GM23338 (cell line): ENCODE data around the gene KPTN. TPM values are rescaled to one million over a fixed set of nuclear protein-coding genes. Genes with fewer than 3 reads are reported as not detected.

ENCODE experiments used
- ATAC-seq: fragments of 200-7000 bp; cut with Tn5 transposase; 3 replicates; pipeline ENCODE4 v1.9.1; 2020
- DNase-seq: peaks from one replicate; pipeline ENCODE4 v3.0.0-alpha.2; 2015; ENCODE audit warnings: low spot score
- H2AFZ ChIP-seq: fragments of 200-600 bp; sonication (generic); 2 replicates; pipeline ENCODE4 v1.8.0; 2016; ENCODE audit warnings: antibody characterized with exemption, mild to moderate bottlenecking, moderate library complexity
- H3F3A ChIP-seq: fragments of 200-600 bp; sonication (generic); replicated peaks from 2 replicates; pipeline ENCODE4 v1.8.0; 2017; ENCODE audit warnings: antibody characterized with exemption, mixed run types, low read depth
- H3K27ac ChIP-seq: fragments of 200-600 bp; sonication (generic); 2 replicates; pipeline ENCODE4 v1.6.1; 2016; ENCODE audit warnings: low read depth
- H3K27me3 ChIP-seq: fragments of 200-600 bp; sonication (generic); 2 replicates; pipeline ENCODE4 v1.8.0; 2016; ENCODE audit warnings: mild to moderate bottlenecking, mixed run types, moderate library complexity; ENCODE audit not compliant: insufficient read depth
- H3K36me3 ChIP-seq: fragments of 200-600 bp; sonication (generic); 2 replicates; pipeline ENCODE4 v1.8.0; 2016; ENCODE audit warnings: mild to moderate bottlenecking; ENCODE audit not compliant: insufficient read depth
- H3K4me1 ChIP-seq: fragments of 200-600 bp; sonication (generic); 2 replicates; pipeline ENCODE4 v1.8.0; 2016; ENCODE audit warnings: mild to moderate bottlenecking, moderate library complexity; ENCODE audit not compliant: insufficient read depth
- H3K4me2 ChIP-seq: fragments of 200-600 bp; sonication (generic); 2 replicates; pipeline ENCODE4 v1.7.1; 2017; ENCODE audit warnings: mixed run types
- H3K4me3 ChIP-seq: fragments of 200-600 bp; sonication (generic); 2 replicates; pipeline ENCODE4 v1.6.1; 2016; ENCODE audit warnings: mixed run types
- H3K79me2 ChIP-seq: fragments of 200-600 bp; sonication (generic); replicated peaks from 2 replicates; pipeline ENCODE4 v1.8.0; 2017; ENCODE audit warnings: mild to moderate bottlenecking; ENCODE audit not compliant: insufficient read depth
- H3K9me2 ChIP-seq: fragments of 200-600 bp; sonication (generic); 2 replicates; pipeline ENCODE4 v1.8.0; 2017; ENCODE audit not compliant: insufficient read depth
- H4K20me1 ChIP-seq: fragments of 200-600 bp; sonication (generic); replicated peaks from 2 replicates; pipeline ENCODE4 v1.8.0; 2017; ENCODE audit warnings: mild to moderate bottlenecking; ENCODE audit not compliant: insufficient read depth
- H3K27ac Mint-ChIP-seq: 2 replicates; pipeline ENCODE4 v1.8.0; 2020; ENCODE audit warnings: inconsistent platforms, mild to moderate bottlenecking, moderate library complexity, mixed read lengths
- H3K27me3 Mint-ChIP-seq: 3 replicates; pipeline ENCODE4 v1.8.0; 2022; ENCODE audit warnings: low read depth, mild to moderate bottlenecking, moderate library complexity, mixed read lengths, inconsistent platforms; ENCODE audit not compliant: insufficient read depth, poor library complexity
- H3K36me3 Mint-ChIP-seq: 3 replicates; pipeline ENCODE4 v1.8.0; 2021; ENCODE audit warnings: low read depth, mild to moderate bottlenecking, inconsistent platforms, moderate library complexity, mixed read lengths
- H3K4me1 Mint-ChIP-seq: 3 replicates; pipeline ENCODE4 v1.8.0; 2020; ENCODE audit warnings: mild to moderate bottlenecking, inconsistent platforms, mixed read lengths
- H3K4me3 Mint-ChIP-seq: 3 replicates; pipeline ENCODE4 v1.8.0; 2021; ENCODE audit warnings: moderate library complexity, mild to moderate bottlenecking, inconsistent platforms, mixed read lengths
- H3K9me3 Mint-ChIP-seq: 3 replicates; pipeline ENCODE4 v1.8.0; 2020; ENCODE audit warnings: moderate library complexity, mild to moderate bottlenecking, inconsistent platforms, mixed read lengths
- EZH2 ChIP-seq: fragments of 200-600 bp; sonication (generic); IDR thresholded peaks from one replicate; pipeline ENCODE4 v1.8.0; 2017; ENCODE audit warnings: antibody characterized with exemption, mild to moderate bottlenecking, low read depth; ENCODE audit not compliant: unreplicated experiment
- EZH2phosphoT487 ChIP-seq: fragments of 200-600 bp; sonication (generic); IDR thresholded peaks from one replicate; pipeline ENCODE4 v1.8.1; 2018; ENCODE audit warnings: antibody characterized with exemption; ENCODE audit not compliant: unreplicated experiment
- polyA plus RNA-seq: library from polyadenylated mRNA; unstranded; fragments of >200 nt; fragmentation: Nextera tagmentation; extraction: Ambion mirVana; gene quantifications from 2 replicates; pipeline ENCODE4 v1.2.1, GENCODE V29; 2016
- total RNA-seq: library from RNA; depleted of rRNA; stranded (reverse); fragments of >200 nt; shearing (Covaris generic); gene quantifications from 2 replicates; pipeline ENCODE4 v1.2.3, GENCODE V29; 2014
- TF ChIP-seq, protein P1 (sequence below): IDR thresholded peaks from 2 replicates; pipeline ENCODE4 v1.6.1; 2016; ENCODE audit warnings: antibody characterized with exemption
- TF ChIP-seq, protein P2 (sequence below): fragments of 250-450 bp; sonication (Bioruptor Pico); IDR thresholded peaks from 2 replicates; pipeline ENCODE4 v1.5.0; 2020; ENCODE audit warnings: mild to moderate bottlenecking, moderate library complexity
- TF ChIP-seq, protein P3 (sequence below), 2 experiments: fragments of 200-600 bp in 1 of 2; sonication (generic) in 1 of 2; conservative IDR thresholded peaks; 2 replicates each; pipeline versions ENCODE4 v1.5.1 to v1.6.1; 2016 to 2017; ENCODE audit warnings: antibody characterized with exemption in 2 of 2, low read depth in 2 of 2, mild to moderate bottlenecking in 2 of 2, moderate library complexity in 1 of 2

Gene KPTN
- total and polyA plus RNA-seq, 2 experiments from 2014 or later = 19.8 to 26.2 TPM

DNA sequence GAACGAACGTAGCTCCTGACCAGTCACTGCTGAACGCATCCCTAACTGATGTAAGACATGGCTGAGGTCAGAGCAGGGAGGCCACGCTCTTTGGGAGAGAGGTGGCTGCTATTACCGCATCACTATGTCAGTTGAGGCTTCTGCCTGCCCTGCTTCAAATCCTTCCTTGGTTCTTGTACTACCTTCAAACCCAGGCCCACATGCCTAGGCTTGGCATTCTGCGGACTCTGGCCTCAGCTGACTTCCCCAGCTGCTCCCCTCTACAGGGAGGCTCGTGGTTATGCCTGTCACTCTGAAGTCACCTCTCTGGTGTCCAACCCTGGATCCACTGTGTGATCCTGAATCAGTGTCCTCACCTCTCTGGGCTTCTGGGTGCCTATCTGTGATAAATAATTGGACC, 49.9 kb downstream of the KPTN start:
- H3K4me3 ChIP-seq = no peak overlapping the region
- no peaks in the 10 kb centered on the region for H3K79me2 ChIP-seq
- Mint-ChIP-seq H3K4me3 (no peak overlapping the region), H3K36me3 (no peaks in the 10 kb centered on the region), H3K4me1 (peaks cover 12% of the 10 kb centered on the region), H3K27ac (no peak overlapping the region), H3K27me3 (peaks cover 31% of the 10 kb centered on the region), H3K9me3 (no peaks in the 10 kb centered on the region; the same call in 1 of the 3 replicates)
- H2AFZ ChIP-seq = no peak overlapping the region
- no peak for DNase-seq
- H4K20me1 ChIP-seq = peaks cover 3% of the 10 kb centered on the region; the same call in 1 of the 2 replicates
- H3K27me3 ChIP-seq = peaks cover 27% of the 10 kb centered on the region
- no peaks in the 10 kb centered on the region for H3K9me2 ChIP-seq
- H3K27ac ChIP-seq = no peak overlapping the region
- H3K36me3 ChIP-seq = no peaks in the 10 kb centered on the region
- ATAC-seq = no peak
- TF ChIP-seq EZH2phosphoT487 (no peak), EZH2 (no peak)
- TF ChIP-seq, protein P1, sequence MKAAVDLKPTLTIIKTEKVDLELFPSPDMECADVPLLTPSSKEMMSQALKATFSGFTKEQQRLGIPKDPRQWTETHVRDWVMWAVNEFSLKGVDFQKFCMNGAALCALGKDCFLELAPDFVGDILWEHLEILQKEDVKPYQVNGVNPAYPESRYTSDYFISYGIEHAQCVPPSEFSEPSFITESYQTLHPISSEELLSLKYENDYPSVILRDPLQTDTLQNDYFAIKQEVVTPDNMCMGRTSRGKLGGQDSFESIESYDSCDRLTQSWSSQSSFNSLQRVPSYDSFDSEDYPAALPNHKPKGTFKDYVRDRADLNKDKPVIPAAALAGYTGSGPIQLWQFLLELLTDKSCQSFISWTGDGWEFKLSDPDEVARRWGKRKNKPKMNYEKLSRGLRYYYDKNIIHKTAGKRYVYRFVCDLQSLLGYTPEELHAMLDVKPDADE = no peak
- TF ChIP-seq, protein P2, sequence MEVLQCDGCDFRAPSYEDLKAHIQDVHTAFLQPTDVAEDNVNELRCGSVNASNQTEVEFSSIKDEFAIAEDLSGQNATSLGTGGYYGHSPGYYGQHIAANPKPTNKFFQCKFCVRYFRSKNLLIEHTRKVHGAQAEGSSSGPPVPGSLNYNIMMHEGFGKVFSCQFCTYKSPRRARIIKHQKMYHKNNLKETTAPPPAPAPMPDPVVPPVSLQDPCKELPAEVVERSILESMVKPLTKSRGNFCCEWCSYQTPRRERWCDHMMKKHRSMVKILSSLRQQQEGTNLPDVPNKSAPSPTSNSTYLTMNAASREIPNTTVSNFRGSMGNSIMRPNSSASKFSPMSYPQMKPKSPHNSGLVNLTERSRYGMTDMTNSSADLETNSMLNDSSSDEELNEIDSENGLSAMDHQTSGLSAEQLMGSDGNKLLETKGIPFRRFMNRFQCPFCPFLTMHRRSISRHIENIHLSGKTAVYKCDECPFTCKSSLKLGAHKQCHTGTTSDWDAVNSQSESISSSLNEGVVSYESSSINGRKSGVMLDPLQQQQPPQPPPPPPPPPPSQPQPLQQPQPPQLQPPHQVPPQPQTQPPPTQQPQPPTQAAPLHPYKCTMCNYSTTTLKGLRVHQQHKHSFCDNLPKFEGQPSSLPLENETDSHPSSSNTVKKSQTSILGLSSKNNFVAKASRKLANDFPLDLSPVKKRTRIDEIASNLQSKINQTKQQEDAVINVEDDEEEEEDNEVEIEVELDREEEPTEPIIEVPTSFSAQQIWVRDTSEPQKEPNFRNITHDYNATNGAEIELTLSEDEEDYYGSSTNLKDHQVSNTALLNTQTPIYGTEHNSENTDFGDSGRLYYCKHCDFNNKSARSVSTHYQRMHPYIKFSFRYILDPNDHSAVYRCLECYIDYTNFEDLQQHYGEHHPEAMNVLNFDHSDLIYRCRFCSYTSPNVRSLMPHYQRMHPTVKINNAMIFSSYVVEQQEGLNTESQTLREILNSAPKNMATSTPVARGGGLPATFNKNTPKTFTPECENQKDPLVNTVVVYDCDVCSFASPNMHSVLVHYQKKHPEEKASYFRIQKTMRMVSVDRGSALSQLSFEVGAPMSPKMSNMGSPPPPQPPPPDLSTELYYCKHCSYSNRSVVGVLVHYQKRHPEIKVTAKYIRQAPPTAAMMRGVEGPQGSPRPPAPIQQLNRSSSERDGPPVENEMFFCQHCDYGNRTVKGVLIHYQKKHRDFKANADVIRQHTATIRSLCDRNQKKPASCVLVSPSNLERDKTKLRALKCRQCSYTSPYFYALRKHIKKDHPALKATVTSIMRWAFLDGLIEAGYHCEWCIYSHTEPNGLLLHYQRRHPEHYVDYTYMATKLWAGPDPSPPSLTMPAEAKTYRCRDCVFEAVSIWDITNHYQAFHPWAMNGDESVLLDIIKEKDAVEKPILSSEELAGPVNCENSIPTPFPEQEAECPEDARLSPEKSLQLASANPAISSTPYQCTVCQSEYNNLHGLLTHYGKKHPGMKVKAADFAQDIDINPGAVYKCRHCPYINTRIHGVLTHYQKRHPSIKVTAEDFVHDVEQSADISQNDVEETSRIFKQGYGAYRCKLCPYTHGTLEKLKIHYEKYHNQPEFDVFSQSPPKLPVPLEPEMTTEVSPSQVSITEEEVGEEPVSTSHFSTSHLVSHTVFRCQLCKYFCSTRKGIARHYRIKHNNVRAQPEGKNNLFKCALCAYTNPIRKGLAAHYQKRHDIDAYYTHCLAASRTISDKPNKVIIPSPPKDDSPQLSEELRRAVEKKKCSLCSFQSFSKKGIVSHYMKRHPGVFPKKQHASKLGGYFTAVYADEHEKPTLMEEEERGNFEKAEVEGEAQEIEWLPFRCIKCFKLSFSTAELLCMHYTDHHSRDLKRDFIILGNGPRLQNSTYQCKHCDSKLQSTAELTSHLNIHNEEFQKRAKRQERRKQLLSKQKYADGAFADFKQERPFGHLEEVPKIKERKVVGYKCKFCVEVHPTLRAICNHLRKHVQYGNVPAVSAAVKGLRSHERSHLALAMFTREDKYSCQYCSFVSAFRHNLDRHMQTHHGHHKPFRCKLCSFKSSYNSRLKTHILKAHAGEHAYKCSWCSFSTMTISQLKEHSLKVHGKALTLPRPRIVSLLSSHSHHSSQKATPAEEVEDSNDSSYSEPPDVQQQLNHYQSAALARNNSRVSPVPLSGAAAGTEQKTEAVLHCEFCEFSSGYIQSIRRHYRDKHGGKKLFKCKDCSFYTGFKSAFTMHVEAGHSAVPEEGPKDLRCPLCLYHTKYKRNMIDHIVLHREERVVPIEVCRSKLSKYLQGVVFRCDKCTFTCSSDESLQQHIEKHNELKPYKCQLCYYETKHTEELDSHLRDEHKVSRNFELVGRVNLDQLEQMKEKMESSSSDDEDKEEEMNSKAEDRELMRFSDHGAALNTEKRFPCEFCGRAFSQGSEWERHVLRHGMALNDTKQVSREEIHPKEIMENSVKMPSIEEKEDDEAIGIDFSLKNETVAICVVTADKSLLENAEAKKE = no peak
- TF ChIP-seq, protein P3, sequence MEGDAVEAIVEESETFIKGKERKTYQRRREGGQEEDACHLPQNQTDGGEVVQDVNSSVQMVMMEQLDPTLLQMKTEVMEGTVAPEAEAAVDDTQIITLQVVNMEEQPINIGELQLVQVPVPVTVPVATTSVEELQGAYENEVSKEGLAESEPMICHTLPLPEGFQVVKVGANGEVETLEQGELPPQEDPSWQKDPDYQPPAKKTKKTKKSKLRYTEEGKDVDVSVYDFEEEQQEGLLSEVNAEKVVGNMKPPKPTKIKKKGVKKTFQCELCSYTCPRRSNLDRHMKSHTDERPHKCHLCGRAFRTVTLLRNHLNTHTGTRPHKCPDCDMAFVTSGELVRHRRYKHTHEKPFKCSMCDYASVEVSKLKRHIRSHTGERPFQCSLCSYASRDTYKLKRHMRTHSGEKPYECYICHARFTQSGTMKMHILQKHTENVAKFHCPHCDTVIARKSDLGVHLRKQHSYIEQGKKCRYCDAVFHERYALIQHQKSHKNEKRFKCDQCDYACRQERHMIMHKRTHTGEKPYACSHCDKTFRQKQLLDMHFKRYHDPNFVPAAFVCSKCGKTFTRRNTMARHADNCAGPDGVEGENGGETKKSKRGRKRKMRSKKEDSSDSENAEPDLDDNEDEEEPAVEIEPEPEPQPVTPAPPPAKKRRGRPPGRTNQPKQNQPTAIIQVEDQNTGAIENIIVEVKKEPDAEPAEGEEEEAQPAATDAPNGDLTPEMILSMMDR (conservative IDR thresholded peaks at IDR 0.05; ENCODE audit: low read depth in 2 of 2) = no peak
- H3K4me2 ChIP-seq = no peak overlapping the region
- H3F3A ChIP-seq = peaks cover 18% of the 10 kb centered on the region; the same call in 1 of the 2 replicates
- H3K4me1 ChIP-seq = peaks cover 10% of the 10 kb centered on the region
